KMS-11 (cell line): Measurements from ENCODE around the gene MUC22.

Experiments used
- H2AFZ ChIP-seq: fragments of 200-600 bp; sonication (generic); 2 replicates; pipeline ENCODE4 v1.6.1; 2016; ENCODE audit warnings: antibody characterized with exemption, mixed run types, low read depth
- H3K27ac ChIP-seq: fragments of 200-600 bp; sonication (generic); 2 replicates; pipeline ENCODE4 v1.6.1; 2016; ENCODE audit warnings: mild to moderate bottlenecking, mixed run types
- H3K27me3 ChIP-seq: fragments of 200-600 bp; sonication (generic); 2 replicates; pipeline ENCODE4 v1.6.1; 2017; ENCODE audit warnings: mild to moderate bottlenecking, low read depth, mixed run types, moderate library complexity; ENCODE audit not compliant: insufficient read depth
- H3K36me3 ChIP-seq: fragments of 200-600 bp; sonication (generic); 2 replicates; pipeline ENCODE4 v1.6.1; 2017; ENCODE audit warnings: mild to moderate bottlenecking, mixed run types; ENCODE audit not compliant: insufficient read depth
- H3K4me1 ChIP-seq: fragments of 200-600 bp; sonication (generic); 2 replicates; pipeline ENCODE4 v1.6.1; 2016; ENCODE audit warnings: mild to moderate bottlenecking, low read depth, mixed run types; ENCODE audit not compliant: poor library complexity, severe bottlenecking
- H3K4me2 ChIP-seq: fragments of 200-600 bp; sonication (generic); 2 replicates; pipeline ENCODE4 v1.7.0; 2016; ENCODE audit warnings: mild to moderate bottlenecking, mixed run types
- H3K4me3 ChIP-seq: fragments of 200-600 bp; sonication (generic); IDR thresholded peaks from 2 replicates; pipeline ENCODE4 v1.6.1; 2017; ENCODE audit warnings: low read depth, low read length, mixed read lengths; ENCODE audit not compliant: insufficient read depth
- H3K79me2 ChIP-seq: fragments of 200-600 bp; sonication (generic); 2 replicates; pipeline ENCODE4 v1.6.1; 2016; ENCODE audit warnings: low read depth, mixed run types; ENCODE audit not compliant: insufficient read depth
- H3K9ac ChIP-seq: fragments of 200-600 bp; sonication (generic); 2 replicates; pipeline ENCODE4 v1.6.1; 2016; ENCODE audit warnings: mild to moderate bottlenecking, mixed run types
- H4K20me1 ChIP-seq: fragments of 200-600 bp; sonication (generic); 2 replicates; pipeline ENCODE4 v1.6.1; 2016; ENCODE audit warnings: mild to moderate bottlenecking, mixed run types; ENCODE audit not compliant: insufficient read depth
- TF ChIP-seq, protein P1 (sequence below): fragments of 200-600 bp; sonication (generic); conservative IDR thresholded peaks from 2 replicates; pipeline ENCODE4 v1.6.1; 2017; ENCODE audit warnings: low read depth, mild to moderate bottlenecking, antibody characterized with exemption, low read length, moderate library complexity, mixed read lengths

The MUC22 gene

DNA sequence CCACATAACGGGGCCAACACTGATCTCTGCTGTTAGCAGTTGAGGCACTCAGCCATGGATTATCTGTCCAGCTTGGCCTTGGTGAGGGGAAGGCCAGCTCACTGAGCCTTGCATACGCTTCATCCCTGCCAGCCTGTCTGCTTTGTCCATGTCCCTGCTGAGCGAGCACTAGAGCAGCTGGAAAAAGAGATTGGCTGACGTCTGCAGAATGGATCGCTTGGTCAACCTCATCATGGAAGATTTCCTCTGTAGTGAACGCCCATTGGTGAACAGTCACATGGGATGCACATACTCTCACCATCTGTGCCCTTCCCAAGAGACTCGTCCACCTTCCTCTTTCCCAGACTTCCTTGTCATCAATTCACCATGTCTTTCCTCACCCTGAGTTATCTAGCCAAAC, 26.9 kb downstream of the MUC22 start:
- no peak overlapping the region for H3K4me3 ChIP-seq
- no peaks in the 10 kb centered on the region for H3K36me3 ChIP-seq
- TF ChIP-seq, protein P1, sequence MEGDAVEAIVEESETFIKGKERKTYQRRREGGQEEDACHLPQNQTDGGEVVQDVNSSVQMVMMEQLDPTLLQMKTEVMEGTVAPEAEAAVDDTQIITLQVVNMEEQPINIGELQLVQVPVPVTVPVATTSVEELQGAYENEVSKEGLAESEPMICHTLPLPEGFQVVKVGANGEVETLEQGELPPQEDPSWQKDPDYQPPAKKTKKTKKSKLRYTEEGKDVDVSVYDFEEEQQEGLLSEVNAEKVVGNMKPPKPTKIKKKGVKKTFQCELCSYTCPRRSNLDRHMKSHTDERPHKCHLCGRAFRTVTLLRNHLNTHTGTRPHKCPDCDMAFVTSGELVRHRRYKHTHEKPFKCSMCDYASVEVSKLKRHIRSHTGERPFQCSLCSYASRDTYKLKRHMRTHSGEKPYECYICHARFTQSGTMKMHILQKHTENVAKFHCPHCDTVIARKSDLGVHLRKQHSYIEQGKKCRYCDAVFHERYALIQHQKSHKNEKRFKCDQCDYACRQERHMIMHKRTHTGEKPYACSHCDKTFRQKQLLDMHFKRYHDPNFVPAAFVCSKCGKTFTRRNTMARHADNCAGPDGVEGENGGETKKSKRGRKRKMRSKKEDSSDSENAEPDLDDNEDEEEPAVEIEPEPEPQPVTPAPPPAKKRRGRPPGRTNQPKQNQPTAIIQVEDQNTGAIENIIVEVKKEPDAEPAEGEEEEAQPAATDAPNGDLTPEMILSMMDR = no peak
- no peak overlapping the region for H3K27ac ChIP-seq
- no peak overlapping the region for H3K9ac ChIP-seq
- no peak overlapping the region for H2AFZ ChIP-seq
- H3K4me1 ChIP-seq = no peaks in the 10 kb centered on the region
- no peaks in the 10 kb centered on the region for H4K20me1 ChIP-seq
- H3K79me2 ChIP-seq = no peaks in the 10 kb centered on the region
- no peaks in the 10 kb centered on the region for H3K27me3 ChIP-seq
- no peak overlapping the region for H3K4me2 ChIP-seq

DNA sequence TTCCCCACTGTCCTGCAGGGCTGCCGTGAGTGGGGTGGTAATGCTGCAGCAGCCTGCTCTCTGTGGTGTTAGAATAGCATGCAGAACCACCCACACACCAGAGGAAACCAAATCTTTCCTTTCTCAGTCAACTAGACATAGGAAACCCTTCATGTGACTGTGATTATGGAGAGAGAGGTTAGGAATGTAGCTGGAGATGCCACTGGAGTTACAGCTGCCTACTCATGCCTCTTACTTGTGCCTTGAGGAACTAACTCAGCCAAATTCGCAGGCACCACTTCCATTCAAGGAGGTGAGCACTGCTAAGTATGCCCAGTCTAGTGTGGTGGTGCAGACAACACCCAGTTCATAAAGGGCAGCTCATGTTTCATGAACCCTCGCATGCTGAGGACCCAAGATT, 27.4 kb downstream of the MUC22 start:
- no peak overlapping the region for H3K27ac ChIP-seq
- H2AFZ ChIP-seq = no peak overlapping the region
- no peaks in the 10 kb centered on the region for H3K4me1 ChIP-seq
- no peak overlapping the region for H3K4me3 ChIP-seq
- no peaks in the 10 kb centered on the region for H4K20me1 ChIP-seq
- no peak overlapping the region for H3K4me2 ChIP-seq
- H3K27me3 ChIP-seq = no peaks in the 10 kb centered on the region
- no peaks in the 10 kb centered on the region for H3K36me3 ChIP-seq
- H3K9ac ChIP-seq = no peak overlapping the region
- TF ChIP-seq, protein P1 = no peak
- H3K79me2 ChIP-seq = no peaks in the 10 kb centered on the region

DNA sequence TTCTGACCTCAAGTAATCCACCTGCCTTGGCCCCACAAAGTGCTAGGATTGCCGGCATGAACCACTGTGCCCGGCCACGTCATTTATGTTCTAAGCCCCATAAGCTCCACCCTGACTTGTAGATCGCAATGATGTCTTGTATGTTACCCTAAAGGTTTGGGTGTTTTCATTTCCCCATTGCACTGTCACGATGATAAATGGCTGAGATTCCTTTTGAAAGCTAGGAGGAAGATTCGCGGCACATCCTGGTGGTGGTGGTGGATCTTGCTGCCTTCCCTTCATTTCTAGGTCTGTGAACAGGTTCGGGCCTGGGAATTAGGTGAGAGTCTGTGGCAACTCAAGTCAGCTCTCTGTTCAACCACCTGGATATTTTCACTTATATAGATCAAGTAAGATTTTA, 28.3 kb downstream of the MUC22 start:
- no peaks in the 10 kb centered on the region for H3K36me3 ChIP-seq
- TF ChIP-seq, protein P1 = no peak
- H3K4me1 ChIP-seq = no peaks in the 10 kb centered on the region
- no peak overlapping the region for H3K4me2 ChIP-seq
- H3K79me2 ChIP-seq = no peaks in the 10 kb centered on the region
- no peaks in the 10 kb centered on the region for H3K27me3 ChIP-seq
- H2AFZ ChIP-seq = no peak overlapping the region
- no peak overlapping the region for H3K4me3 ChIP-seq
- no peaks in the 10 kb centered on the region for H4K20me1 ChIP-seq
- H3K9ac ChIP-seq = no peak overlapping the region
- H3K27ac ChIP-seq = no peak overlapping the region

DNA sequence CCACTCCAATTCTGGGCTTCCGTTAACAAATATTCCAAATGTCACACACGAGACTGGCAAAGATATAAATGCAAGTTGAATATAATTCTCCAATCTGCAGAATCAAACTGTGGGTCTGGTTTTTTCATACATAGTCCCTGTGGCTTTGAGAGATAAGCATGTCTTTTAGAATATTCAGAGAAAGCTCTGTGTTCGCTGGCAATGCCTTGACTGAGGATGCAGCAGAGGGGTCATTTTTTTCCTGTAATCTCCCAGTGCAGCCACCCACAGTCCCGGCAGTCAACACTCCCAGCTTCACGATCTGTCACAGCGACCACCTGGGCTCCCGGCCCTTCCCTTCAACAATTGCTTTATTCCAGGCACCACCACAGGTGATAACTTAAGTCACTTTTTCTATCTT, 30.5 kb downstream of the MUC22 start:
- H3K79me2 ChIP-seq = no peaks in the 10 kb centered on the region
- TF ChIP-seq, protein P1 = no peak
- H3K4me3 ChIP-seq = no peak overlapping the region
- no peaks in the 10 kb centered on the region for H3K4me1 ChIP-seq
- H2AFZ ChIP-seq = no peak overlapping the region
- H3K36me3 ChIP-seq = no peaks in the 10 kb centered on the region
- no peaks in the 10 kb centered on the region for H3K27me3 ChIP-seq
- H3K9ac ChIP-seq = no peak overlapping the region
- no peak overlapping the region for H3K4me2 ChIP-seq
- no peak overlapping the region for H3K27ac ChIP-seq
- H4K20me1 ChIP-seq = no peaks in the 10 kb centered on the region
